AML-193 (cell line): ENCODE results near the gene SHISA6.

Experiments used
- DNase-seq, 2 experiments: peaks; one replicate each; lab custom pipeline; 2025; lab: John Stamatoyannopoulos, UW

The SHISA6 gene

GRCh38 chr17:11240841-11241610 is at the start of gene SHISA6:
TSS of gene SHISA6 (plus strand) at chr17:11241213.
- DNase-seq = no peak

- DNase-seq = no peak
Measured at GRCh38 chr17:11195801-11196200, 45.2 kb upstream of the SHISA6 start.

- DNase-seq = no peak
Measured at GRCh38 chr17:11204991-11205390, 36.0 kb upstream of the SHISA6 start.

GRCh38 chr17:11205659-11206058 is 35.4 kb upstream of the SHISA6 start:
- no peak for DNase-seq

- no peak for DNase-seq
Measured at GRCh38 chr17:11209906-11210305, 31.1 kb upstream of the SHISA6 start.

- no peak for DNase-seq
Measured at GRCh38 chr17:11212792-11213191, 28.2 kb upstream of the SHISA6 start.

- DNase-seq = no peak
Measured at GRCh38 chr17:11216976-11217375, 24.0 kb upstream of the SHISA6 start.

- no peak for DNase-seq
Measured at GRCh38 chr17:11221196-11221595, 19.8 kb upstream of the SHISA6 start.

- DNase-seq = no peak
Measured at GRCh38 chr17:11221721-11222120, 19.3 kb upstream of the SHISA6 start.

GRCh38 chr17:11238705-11239104 is 2.3 kb upstream of the SHISA6 start:
- no peak for DNase-seq

GRCh38 chr17:11239379-11239970 is 1.5 kb upstream of the SHISA6 start:
- no peak for DNase-seq

GRCh38 chr17:11240041-11240840 is 772 bp upstream of the SHISA6 start:
- no peak for DNase-seq

- no peak for DNase-seq
Measured at GRCh38 chr17:11241611-11242226, 706 bp downstream of the SHISA6 start.

- no peak for DNase-seq
Measured at GRCh38 chr17:11242411-11242810, 1.4 kb downstream of the SHISA6 start.

GRCh38 chr17:11244776-11245175 is 3.8 kb downstream of the SHISA6 start:
- DNase-seq = no peak

GRCh38 chr17:11245187-11245586 is 4.2 kb downstream of the SHISA6 start:
- DNase-seq = no peak

GRCh38 chr17:11245791-11246190 is 4.8 kb downstream of the SHISA6 start:
- no peak for DNase-seq

- no peak for DNase-seq
Measured at GRCh38 chr17:11250161-11250560, 9.1 kb downstream of the SHISA6 start.

- DNase-seq = no peak
Measured at GRCh38 chr17:11251561-11252107, 10.6 kb downstream of the SHISA6 start.

GRCh38 chr17:11252146-11252545 is 11.1 kb downstream of the SHISA6 start:
- no peak for DNase-seq

- DNase-seq = no peak
Measured at GRCh38 chr17:11256877-11257276, 15.9 kb downstream of the SHISA6 start.

- DNase-seq = peak; percentile 0 to 7
Measured at GRCh38 chr17:11264183-11264871, 23.3 kb downstream of the SHISA6 start.
